Measurements from ENCODE around the gene ZPBP. TPM values are rescaled to one million over a fixed set of nuclear protein-coding genes. Genes with fewer than 3 reads are reported as not detected.

ZPBP gene
- total RNA-seq, 2 donors from 2014 or later, result 13.6 TPM; not detected in 1

DNA sequence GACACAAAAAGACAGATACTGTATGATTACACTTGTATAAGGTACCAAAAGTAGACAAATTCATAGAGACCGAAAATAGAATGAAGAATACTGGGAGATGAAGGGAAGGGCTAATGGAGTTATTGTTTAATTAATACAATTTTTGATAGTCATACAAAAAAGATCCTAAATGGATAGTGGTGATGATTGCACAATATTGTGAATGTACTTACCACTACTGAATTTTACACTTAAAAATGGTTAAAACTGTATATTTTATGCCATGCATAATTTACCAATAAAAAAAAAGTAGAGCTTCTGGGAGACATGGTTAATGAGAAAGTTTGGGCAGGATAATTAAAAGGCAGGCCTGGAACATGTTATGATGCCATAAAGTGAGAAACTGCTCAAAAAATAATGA is 119.0 kb downstream of the ZPBP start:
- Histone ChIP-seq H3K27ac (no peak overlapping the region), H3K36me3 (no peaks in the 10 kb centered on the region), H3K9me3 (no peaks in the 10 kb centered on the region), H3K4me3 (no peak overlapping the region), H3K4me1 (replicated peaks) (no peaks in the 10 kb centered on the region), H3K27me3 (replicated peaks; ENCODE audit: insufficient read depth) (no peaks in the 10 kb centered on the region)
- DNase-seq (ENCODE audit: low spot score), result no peak
- intact Hi-C loops (cut with DNase I), result no loop called here
- WGBS, result 97% methylated on average over 1 of the region's 1 CpG
- TF ChIP-seq POLR2AphosphoS5 (IDR thresholded peaks at IDR 0.05) (no peak), POLR2A (IDR thresholded peaks at IDR 0.05) (no peak), CTCF (IDR thresholded peaks at IDR 0.05) (no peak)

DNA sequence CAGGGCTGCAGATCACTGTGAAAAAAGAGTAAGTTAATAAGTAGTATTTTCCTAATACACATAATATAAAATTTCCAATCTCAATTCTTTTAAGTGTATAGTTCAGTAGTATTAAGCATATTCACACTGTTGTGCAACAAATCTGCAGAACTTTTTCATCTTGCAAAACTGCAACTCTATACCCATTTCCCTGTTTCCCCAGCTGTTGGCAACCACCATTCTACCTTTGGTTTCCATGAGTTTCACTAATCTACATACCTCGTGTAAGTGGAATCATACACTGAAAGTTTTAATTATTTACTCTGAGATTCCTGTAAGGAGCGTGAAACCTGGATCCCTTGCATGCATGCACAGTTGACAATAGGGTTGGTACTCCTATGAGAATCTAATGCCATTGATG is 155.4 kb downstream of the ZPBP start:
- Histone ChIP-seq H3K4me1 (replicated peaks) (no peaks in the 10 kb centered on the region), H3K36me3 (no peaks in the 10 kb centered on the region), H3K4me3 (no peak overlapping the region), H3K9me3 (no peaks in the 10 kb centered on the region), H3K27me3 (replicated peaks; ENCODE audit: insufficient read depth) (no peaks in the 10 kb centered on the region), H3K27ac (no peak overlapping the region)
- WGBS, result 77% methylated on average over 2 of the region's 2 CpGs
- no peak for DNase-seq (ENCODE audit: low spot score)
- TF ChIP-seq POLR2AphosphoS5 (IDR thresholded peaks at IDR 0.05), result no peak
- TF ChIP-seq POLR2A (IDR thresholded peaks at IDR 0.05), result no peak
- TF ChIP-seq CTCF (IDR thresholded peaks at IDR 0.05), result no peak
- intact Hi-C loops (cut with DNase I), result no loop called here

GRCh38 chr7:49931627-49932026 is 161.4 kb downstream of the ZPBP start:
- no peaks in the 10 kb centered on the region for H3K36me3 ChIP-seq
- TF ChIP-seq POLR2AphosphoS5 (IDR thresholded peaks at IDR 0.05) (no peak), CTCF (IDR thresholded peaks at IDR 0.05) (no peak), POLR2A (IDR thresholded peaks at IDR 0.05) (no peak)
- intact Hi-C loops (cut with DNase I), result no loop called here
- 87% methylated on average over 2 of the region's 2 CpGs for WGBS
- DNase-seq (ENCODE audit: low spot score), result no peak
- no peaks in the 10 kb centered on the region for H3K9me3 ChIP-seq
- H3K27ac ChIP-seq, result no peak overlapping the region
- H3K27me3 ChIP-seq (replicated peaks; ENCODE audit: insufficient read depth), result no peaks in the 10 kb centered on the region
- no peaks in the 10 kb centered on the region for H3K4me1 ChIP-seq (replicated peaks)
- H3K4me3 ChIP-seq, result no peak overlapping the region

GRCh38 chr7:49928787-49929186 is 164.3 kb downstream of the ZPBP start:
- Histone ChIP-seq H3K27ac (no peak overlapping the region), H3K9me3 (no peaks in the 10 kb centered on the region), H3K27me3 (replicated peaks; ENCODE audit: insufficient read depth) (no peaks in the 10 kb centered on the region), H3K4me3 (no peak overlapping the region), H3K36me3 (no peaks in the 10 kb centered on the region), H3K4me1 (replicated peaks) (no peaks in the 10 kb centered on the region)
- TF ChIP-seq CTCF (IDR thresholded peaks at IDR 0.05), result no peak
- TF ChIP-seq POLR2A (IDR thresholded peaks at IDR 0.05), result no peak
- no peak for TF ChIP-seq POLR2AphosphoS5 (IDR thresholded peaks at IDR 0.05)
- WGBS, result 88% methylated on average over 2 of the region's 2 CpGs
- intact Hi-C loops (cut with DNase I), result no loop called here
- DNase-seq (ENCODE audit: low spot score), result no peak

DNA sequence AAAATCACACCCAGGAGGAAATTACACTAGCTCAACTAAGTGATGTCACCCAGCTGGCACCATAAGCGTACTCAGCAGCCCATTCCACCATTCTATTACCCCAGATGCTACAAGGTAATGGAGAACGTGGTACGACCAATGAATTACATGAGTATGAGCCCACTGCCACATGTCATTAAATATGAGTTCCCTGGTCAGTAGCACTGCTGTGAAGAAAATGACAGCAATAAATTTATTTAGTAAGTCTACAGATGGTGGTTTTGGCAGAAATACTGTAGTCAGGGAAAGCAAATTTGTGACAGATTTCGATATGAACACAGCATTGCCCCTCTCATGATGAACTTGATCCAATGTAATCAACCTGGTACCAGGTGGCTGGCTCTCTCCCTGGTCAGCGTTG is 165.4 kb downstream of the ZPBP start:
- 92% methylated on average over 5 of the region's 5 CpGs for WGBS
- intact Hi-C loops (cut with DNase I), result no loop called here
- no peaks in the 10 kb centered on the region for H3K9me3 ChIP-seq

More for the DNA sequence above, 165.4 kb downstream of the ZPBP start:
- H3K27ac ChIP-seq, result no peak overlapping the region
- H3K4me1 ChIP-seq (replicated peaks), result no peaks in the 10 kb centered on the region
- no peaks in the 10 kb centered on the region for H3K27me3 ChIP-seq (replicated peaks; ENCODE audit: insufficient read depth)
- H3K36me3 ChIP-seq, result no peaks in the 10 kb centered on the region
- TF ChIP-seq POLR2AphosphoS5 (IDR thresholded peaks at IDR 0.05), result no peak
- TF ChIP-seq CTCF (IDR thresholded peaks at IDR 0.05), result no peak
- no peak overlapping the region for H3K4me3 ChIP-seq
- no peak for DNase-seq (ENCODE audit: low spot score)

Data from prostate gland (tissue), 2 donors.